ENCODE data around the gene WRNIP1. TPM values are rescaled to one million over a fixed set of nuclear protein-coding genes. Genes with fewer than 3 reads are reported as not detected.

Gene WRNIP1
- total and polyA plus RNA-seq, 2 of the 8 experiments (the other 6 are each of a cell fraction or from before 2014, with no cell fraction given), result 38.2 to 39.2 TPM

DNA sequence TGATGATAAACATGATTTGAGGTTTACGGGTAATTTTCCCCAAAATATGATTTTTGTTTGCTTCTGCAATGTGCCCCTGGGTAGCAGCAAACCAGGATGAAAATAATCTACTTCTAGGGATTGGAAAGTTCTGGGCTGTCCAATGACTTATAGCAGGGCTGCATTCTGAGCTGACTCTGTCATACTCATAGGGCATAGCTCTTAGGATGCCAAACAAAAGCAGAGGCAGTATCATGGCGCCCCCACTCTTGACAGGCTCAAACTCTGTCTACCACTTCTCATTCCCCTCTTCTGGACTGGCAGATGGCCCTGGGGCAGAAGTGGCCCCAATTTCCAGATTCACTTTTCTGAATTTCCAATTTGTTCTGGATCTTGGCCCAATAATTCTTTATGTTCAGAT is 66.2 kb downstream of the WRNIP1 start:
- no peak for TF ChIP-seq SP2 (IDR thresholded peaks at IDR 0.05; ENCODE audit: low read length)
- TF ChIP-seq NANOG (IDR thresholded peaks at IDR 0.05; ENCODE audit: insufficient read depth, low read depth, low read length, poor library complexity, severe bottlenecking), result no peak
- no peak for TF ChIP-seq RXRA (IDR thresholded peaks at IDR 0.05; ENCODE audit: insufficient read depth, low read depth, low read length)
- no peak for TF ChIP-seq FOSL1 (IDR thresholded peaks at IDR 0.05; ENCODE audit: insufficient read depth, low read depth, low read length)
- no peak; a peak in 1 of 4 replicates for TF ChIP-seq RAD21 (IDR thresholded peaks at IDR 0.05 in 1 of 2, conservative IDR thresholded peaks at IDR 0.05 in 1 of 2; ENCODE audit: low read depth in 2 of 2, low read length in 2 of 2)

More for the DNA sequence above, 66.2 kb downstream of the WRNIP1 start:
- Histone ChIP-seq H2BK15ac (ENCODE audit: low read length) (no peak overlapping the region), H3K4me3 (ENCODE audit: extremely low read depth in 1 of 4, insufficient read depth in 2 of 4, low read depth in 3 of 4, low read length in 4 of 4) (no peak overlapping the region), H4K8ac (ENCODE audit: extremely low read depth, insufficient read depth, low read length) (no peak overlapping the region), H4K20me1 (replicated peaks in 1 of 2; ENCODE audit: control insufficient read depth in 1 of 2, insufficient read depth in 2 of 2, low read length in 2 of 2) (peaks cover 0 to 2% of the 10 kb centered on the region in 2 experiments), H3K4me2 (ENCODE audit: insufficient read depth in 1 of 2, low read depth in 2 of 2, low read length in 2 of 2) (no peak overlapping the region), H3K14ac (ENCODE audit: insufficient read length) (no peak overlapping the region), H3K79me1 (ENCODE audit: low read depth, low read length) (no peaks in the 10 kb centered on the region), H3K36me3 (ENCODE audit: control insufficient read depth in 2 of 4, insufficient read depth in 4 of 4, low read length in 3 of 4) (peaks cover 3 to 15% (median 5%) of the 10 kb centered on the region in 4 experiments; a peak in 7 of 8 replicates), H3K23me2 (ENCODE audit: low read depth, low read length) (peaks cover 5% of the 10 kb centered on the region; the same call in 1 of the 2 replicates), H3K4me1 (replicated peaks in 1 of 4; ENCODE audit: control insufficient read depth in 3 of 4, insufficient read depth in 4 of 4, low read length in 3 of 4) (no peaks in the 10 kb centered on the region), H4K91ac (replicated peaks; ENCODE audit: insufficient read length, low read length) (no peak overlapping the region), H2AK5ac (ENCODE audit: low read depth, low read length) (no peak overlapping the region), H2BK12ac (ENCODE audit: low read depth, low read length) (no peak overlapping the region), H3K23ac (ENCODE audit: insufficient read length) (no peak overlapping the region), H2BK5ac (ENCODE audit: low read depth, low read length) (no peak overlapping the region), H3K4ac (replicated peaks; ENCODE audit: insufficient read length, low read depth, low read length) (no peak overlapping the region), H3K79me2 (ENCODE audit: control insufficient read depth in 1 of 2, insufficient read depth in 2 of 2, low read length in 2 of 2) (no peaks in the 10 kb centered on the region), H3K9ac (replicated peaks in 1 of 4; ENCODE audit: extremely low read depth in 1 of 4, low read depth in 3 of 4, low read length in 3 of 4) (no peak overlapping the region), H2BK20ac (ENCODE audit: low read length) (no peak overlapping the region), H3K56ac (replicated peaks; ENCODE audit: insufficient read length, low read depth, low read length) (no peak overlapping the region), H3K27ac (ENCODE audit: low read depth, low read length) (no peak overlapping the region), H2BK120ac (replicated peaks; ENCODE audit: low read depth, low read length) (no peak overlapping the region), H3K27me3 (replicated peaks in 1 of 4; ENCODE audit: control insufficient read depth in 3 of 4, extremely low read depth in 1 of 4, insufficient read depth in 3 of 4, low read length in 3 of 4) (no peaks in the 10 kb centered on the region), H3K9me3 (ENCODE audit: insufficient read depth in 2 of 2, low read depth in 1 of 2, low read length in 1 of 2) (no peaks in the 10 kb centered on the region), H2AFZ (ENCODE audit: low read length) (no peak overlapping the region), H3K18ac (ENCODE audit: extremely low read depth, low read length) (no peak overlapping the region), H4K5ac (ENCODE audit: insufficient read length, low read depth, low read length) (no peak overlapping the region)
- ChIA-PET POLR2A (ENCODE audit: partially characterized antibody) (interaction anchor here (0.8 kb wide), 1 partner anchor 35 kb away, joined by 3 read pairs; no protein-coding TSS in a partner anchor), CTCF (ENCODE audit: partially characterized antibody) (interaction anchor here (0.6 to 0.9 kb wide), 3 partner anchors 9 to 34 kb away, joined by 3 read pairs; no protein-coding TSS in a partner anchor)
- no peak for FAIRE-seq
- WGBS, 2 experiments (ENCODE audit: extremely low coverage in 1 of 2, insufficient coverage in 1 of 2, insufficient read length in 1 of 2, insufficient replicate concordance in 2 of 2, low coverage in 1 of 2, low lambda C conversion rate in 2 of 2, missing lambda C conversion rate in 1 of 2), result 88% methylated on average over 2 of the region's 2 CpGs; no CpG with 5 or more reads in 1 of the 2 experiments
- DNase-seq (ENCODE audit: low read depth in 1 of 2, low spot score in 2 of 2), result no peak

Data from H1 (cell line).